Measurements from ENCODE around the gene BPI.
A peak's percentile ranks its signal among the peaks of the same experiment; 100 is the strongest.

The BPI gene

DNA sequence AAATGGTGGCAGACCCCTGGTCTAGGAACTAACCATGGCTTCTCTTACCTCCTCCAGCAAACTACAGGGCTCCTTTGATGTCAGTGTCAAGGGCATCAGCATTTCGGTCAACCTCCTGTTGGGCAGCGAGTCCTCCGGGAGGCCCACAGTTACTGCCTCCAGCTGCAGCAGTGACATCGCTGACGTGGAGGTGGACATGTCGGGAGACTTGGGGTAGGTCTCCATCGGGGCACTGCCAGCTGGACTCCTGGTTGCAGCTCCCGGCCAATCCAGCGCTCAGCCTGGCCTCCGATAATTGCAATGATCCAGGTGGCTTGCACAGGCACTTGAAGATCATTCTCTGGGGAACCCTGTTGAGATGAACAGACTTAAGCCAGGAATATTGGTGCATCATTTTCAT, 50.3 kb downstream of the BPI start:
- TF ChIP-seq, protein P1, sequence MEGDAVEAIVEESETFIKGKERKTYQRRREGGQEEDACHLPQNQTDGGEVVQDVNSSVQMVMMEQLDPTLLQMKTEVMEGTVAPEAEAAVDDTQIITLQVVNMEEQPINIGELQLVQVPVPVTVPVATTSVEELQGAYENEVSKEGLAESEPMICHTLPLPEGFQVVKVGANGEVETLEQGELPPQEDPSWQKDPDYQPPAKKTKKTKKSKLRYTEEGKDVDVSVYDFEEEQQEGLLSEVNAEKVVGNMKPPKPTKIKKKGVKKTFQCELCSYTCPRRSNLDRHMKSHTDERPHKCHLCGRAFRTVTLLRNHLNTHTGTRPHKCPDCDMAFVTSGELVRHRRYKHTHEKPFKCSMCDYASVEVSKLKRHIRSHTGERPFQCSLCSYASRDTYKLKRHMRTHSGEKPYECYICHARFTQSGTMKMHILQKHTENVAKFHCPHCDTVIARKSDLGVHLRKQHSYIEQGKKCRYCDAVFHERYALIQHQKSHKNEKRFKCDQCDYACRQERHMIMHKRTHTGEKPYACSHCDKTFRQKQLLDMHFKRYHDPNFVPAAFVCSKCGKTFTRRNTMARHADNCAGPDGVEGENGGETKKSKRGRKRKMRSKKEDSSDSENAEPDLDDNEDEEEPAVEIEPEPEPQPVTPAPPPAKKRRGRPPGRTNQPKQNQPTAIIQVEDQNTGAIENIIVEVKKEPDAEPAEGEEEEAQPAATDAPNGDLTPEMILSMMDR (IDR thresholded peaks at IDR 0.05; ENCODE audit: borderline replicate concordance, extremely low read depth, low read length, poor library complexity, severe bottlenecking), result no peak
- no peak for TF ChIP-seq EZH2 (IDR thresholded peaks at IDR 0.05; ENCODE audit: borderline replicate concordance, low read depth, low read length, severe bottlenecking)
- peaks cover 12% of the 10 kb centered on the region for H3K27me3 ChIP-seq (ENCODE audit: insufficient read depth, low read length, poor library complexity)
- H3K79me2 ChIP-seq (ENCODE audit: insufficient read depth, low read length), result no peaks in the 10 kb centered on the region
- no peak for DNase-seq
- no peak overlapping the region for H3K9ac ChIP-seq (ENCODE audit: low read depth, low read length)
- no peak overlapping the region for H2AFZ ChIP-seq (ENCODE audit: low read depth, low read length)
- H3K4me1 ChIP-seq (ENCODE audit: insufficient read depth, low read length), result no peaks in the 10 kb centered on the region
- no peaks in the 10 kb centered on the region for H3K9me3 ChIP-seq (ENCODE audit: insufficient read depth, low read length, severe bottlenecking)
- no peak for ATAC-seq (ENCODE audit: insufficient read depth, low read depth)
- no peaks in the 10 kb centered on the region for H3K36me3 ChIP-seq (ENCODE audit: insufficient read depth, low read length)
- H4K20me1 ChIP-seq (ENCODE audit: insufficient read depth, low read length), result no peaks in the 10 kb centered on the region
- H3K4me2 ChIP-seq (ENCODE audit: insufficient read depth, low read length), result no peak overlapping the region
- no peak overlapping the region for H3K4me3 ChIP-seq (ENCODE audit: low read depth in 1 of 2, low read length in 2 of 2)
- no peak overlapping the region for H3K27ac ChIP-seq (ENCODE audit: low read length)

DNA sequence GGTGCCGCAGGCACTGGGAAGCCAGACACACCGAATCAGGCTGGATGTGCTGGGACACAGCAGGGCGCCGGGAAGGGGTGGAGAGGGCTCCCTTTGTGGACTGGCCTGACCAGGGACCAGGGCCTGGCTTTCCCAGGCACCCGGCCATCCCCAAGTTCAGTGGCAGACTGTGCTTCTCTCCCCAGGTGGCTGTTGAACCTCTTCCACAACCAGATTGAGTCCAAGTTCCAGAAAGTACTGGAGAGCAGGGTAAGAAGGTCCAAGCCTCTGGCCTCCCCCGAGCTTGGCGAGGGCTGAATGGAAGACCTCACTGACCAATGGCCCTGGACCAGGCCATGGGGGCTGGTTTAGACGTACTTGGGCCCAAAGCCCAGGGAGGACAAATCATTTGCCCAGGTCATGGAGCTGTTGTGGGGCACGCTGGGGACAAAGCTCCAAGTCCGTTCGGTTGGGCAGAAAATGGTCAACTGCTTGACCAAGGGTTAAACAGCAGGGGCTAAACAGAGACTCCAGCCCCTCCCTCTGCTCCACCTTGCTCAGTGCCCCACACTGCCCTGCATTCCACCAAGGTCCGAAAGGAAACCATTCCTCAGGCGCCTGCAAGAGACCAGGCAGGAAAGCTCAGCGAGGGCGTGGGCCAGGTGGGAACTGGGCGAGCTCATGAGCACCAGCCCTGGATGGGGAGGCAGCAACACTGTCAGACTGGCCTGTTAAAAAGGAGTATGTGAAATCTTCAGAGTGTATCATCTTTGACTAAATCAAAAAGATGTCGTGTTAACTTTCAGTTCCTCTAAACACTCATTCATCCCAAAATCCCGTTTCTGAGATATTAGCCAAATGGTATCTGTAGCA, 51.4 kb downstream of the BPI start:
- no peak overlapping the region for H3K4me3 ChIP-seq (ENCODE audit: low read depth in 1 of 2, low read length in 2 of 2)
- no peak overlapping the region for H3K9ac ChIP-seq (ENCODE audit: low read depth, low read length)
- H4K20me1 ChIP-seq (ENCODE audit: insufficient read depth, low read length), result no peaks in the 10 kb centered on the region
- no peak overlapping the region for H2AFZ ChIP-seq (ENCODE audit: low read depth, low read length)
- no peak overlapping the region for H3K27ac ChIP-seq (ENCODE audit: low read length)
- H3K4me1 ChIP-seq (ENCODE audit: insufficient read depth, low read length), result no peaks in the 10 kb centered on the region
- ATAC-seq (ENCODE audit: insufficient read depth, low read depth) (no peak), DNase-seq (no peak)
- H3K9me3 ChIP-seq (ENCODE audit: insufficient read depth, low read length, severe bottlenecking), result no peaks in the 10 kb centered on the region
- TF ChIP-seq EZH2 (IDR thresholded peaks at IDR 0.05; ENCODE audit: borderline replicate concordance, low read depth, low read length, severe bottlenecking), result no peak
- TF ChIP-seq, protein P1 (IDR thresholded peaks at IDR 0.05; ENCODE audit: borderline replicate concordance, extremely low read depth, low read length, poor library complexity, severe bottlenecking), result no peak
- no peaks in the 10 kb centered on the region for H3K79me2 ChIP-seq (ENCODE audit: insufficient read depth, low read length)
- peaks cover 6% of the 10 kb centered on the region for H3K27me3 ChIP-seq (ENCODE audit: insufficient read depth, low read length, poor library complexity)
- H3K4me2 ChIP-seq (ENCODE audit: insufficient read depth, low read length), result no peak overlapping the region
- no peaks in the 10 kb centered on the region for H3K36me3 ChIP-seq (ENCODE audit: insufficient read depth, low read length)

DNA sequence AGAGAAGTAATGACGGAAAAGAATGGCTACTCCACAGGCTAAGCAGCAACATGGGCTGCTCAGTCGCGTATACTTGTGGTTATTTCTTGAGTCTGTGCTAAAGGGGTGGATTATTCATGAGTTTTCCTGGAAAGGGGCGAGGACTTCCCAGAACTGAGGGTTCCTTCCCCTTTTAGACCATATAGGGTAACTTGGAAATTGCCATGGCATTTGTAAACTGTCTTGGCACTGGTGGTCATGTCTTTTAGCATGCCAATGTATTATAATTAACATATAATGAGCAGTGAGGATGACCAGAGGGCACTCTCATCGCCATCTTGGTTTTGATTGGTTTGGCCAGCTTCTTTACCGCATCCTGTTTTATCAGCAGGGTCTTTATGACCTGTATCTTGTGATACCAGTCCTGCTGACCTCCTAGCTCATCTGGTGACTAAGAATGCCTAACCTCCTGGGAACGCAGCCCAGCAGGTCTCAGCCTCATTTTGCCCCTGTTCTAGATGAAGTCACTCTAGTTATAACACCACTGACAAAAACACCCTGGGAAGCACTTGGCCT, 53.8 kb downstream of the BPI start:
- TF ChIP-seq EZH2 (IDR thresholded peaks at IDR 0.05; ENCODE audit: borderline replicate concordance, low read depth, low read length, severe bottlenecking), result no peak
- TF ChIP-seq, protein P1 (IDR thresholded peaks at IDR 0.05; ENCODE audit: borderline replicate concordance, extremely low read depth, low read length, poor library complexity, severe bottlenecking), result no peak
- H3K4me3 ChIP-seq (ENCODE audit: low read depth in 1 of 2, low read length in 2 of 2), result no peak overlapping the region
- ATAC-seq (ENCODE audit: insufficient read depth, low read depth) (peak; percentile 33; the same call in 1 of the 3 replicates), DNase-seq (peak; percentile 27)
- H3K36me3 ChIP-seq (ENCODE audit: insufficient read depth, low read length), result no peaks in the 10 kb centered on the region
- no peaks in the 10 kb centered on the region for H3K79me2 ChIP-seq (ENCODE audit: insufficient read depth, low read length)
- H3K9me3 ChIP-seq (ENCODE audit: insufficient read depth, low read length, severe bottlenecking), result no peaks in the 10 kb centered on the region
- H3K4me1 ChIP-seq (ENCODE audit: insufficient read depth, low read length), result no peaks in the 10 kb centered on the region
- no peak overlapping the region for H3K9ac ChIP-seq (ENCODE audit: low read depth, low read length)
- H2AFZ ChIP-seq (ENCODE audit: low read depth, low read length), result no peak overlapping the region
- no peaks in the 10 kb centered on the region for H3K27me3 ChIP-seq (ENCODE audit: insufficient read depth, low read length, poor library complexity)
- no peak overlapping the region for H3K27ac ChIP-seq (ENCODE audit: low read length)
- H4K20me1 ChIP-seq (ENCODE audit: insufficient read depth, low read length), result no peaks in the 10 kb centered on the region
- no peak overlapping the region for H3K4me2 ChIP-seq (ENCODE audit: insufficient read depth, low read length)

Data from DND-41 (cell line).